PC-9 (cell line): ENCODE results near the gene COA8. TPM values are rescaled to one million over a fixed set of nuclear protein-coding genes. Genes with fewer than 3 reads are reported as not detected.

Source experiments
- BruUV-seq: library from RNA; stranded (reverse); fragments of 400-500 nt; replicated peaks from 2 replicates; lab custom pipeline; 2021; lab: Mats Ljungman, UMichigan
- CTCF ChIA-PET: fragments of 300-600 bp; sonication (Branson Sonifier 250); formaldehyde crosslinking; loops from one replicate; lab custom pipeline; 2022; ENCODE audit warnings: antibody characterized with exemption; lab: Charles Lee
- POLR2A ChIA-PET: fragments of 300-600 bp; sonication (Branson Sonifier 250); formaldehyde crosslinking; loops from one replicate; lab custom pipeline; 2022; ENCODE audit warnings: antibody characterized with exemption; ENCODE audit not compliant: unreplicated experiment; lab: Charles Lee
- DNase-seq, 2 experiments: peaks; one replicate each; pipeline versions ENCODE4 v3.0.0 to v3.0.0-alpha.2; 2015 to 2022; ENCODE audit warnings: mixed read lengths in 1 of 2
- H2AFZ ChIP-seq: fragments of 200-600 bp; sonication (generic); 2 replicates; pipeline ENCODE4 v1.8.1; 2017; ENCODE audit warnings: antibody characterized with exemption
- H3F3A ChIP-seq: fragments of 200-600 bp; sonication (generic); 2 replicates; pipeline ENCODE4 v1.8.1; 2017; ENCODE audit warnings: antibody characterized with exemption, mild to moderate bottlenecking, low read depth; ENCODE audit not compliant: insufficient read depth
- H3K27ac ChIP-seq: fragments of 200-600 bp; sonication (generic); 2 replicates; pipeline ENCODE4 v1.6.1; 2016; ENCODE audit warnings: mixed run types
- H3K27me3 ChIP-seq: fragments of 200-600 bp; sonication (generic); 2 replicates; pipeline ENCODE4 v1.6.1; 2016; ENCODE audit warnings: low read depth, mixed run types; ENCODE audit not compliant: insufficient read depth
- H3K36me3 ChIP-seq: fragments of 200-600 bp; sonication (generic); 2 replicates; pipeline ENCODE4 v1.6.1; 2016; ENCODE audit warnings: low read depth, mixed run types
- H3K4me1 ChIP-seq: fragments of 200-600 bp; sonication (generic); replicated peaks from 2 replicates; pipeline ENCODE4 v1.6.1; 2016; ENCODE audit warnings: mixed run types; ENCODE audit not compliant: insufficient read depth
- H3K4me2 ChIP-seq: fragments of 200-600 bp; sonication (generic); 2 replicates; pipeline ENCODE4 v1.6.1; 2017; ENCODE audit warnings: mixed run types
- H3K4me3 ChIP-seq: fragments of 200-600 bp; sonication (generic); 2 replicates; pipeline ENCODE4 v1.6.1; 2016; ENCODE audit warnings: mixed run types
- H3K79me2 ChIP-seq: fragments of 200-600 bp; sonication (generic); 2 replicates; pipeline ENCODE4 v1.6.1; 2017; ENCODE audit warnings: low read depth, mixed run types
- H3K9me2 ChIP-seq: fragments of 200-600 bp; sonication (generic); 2 replicates; pipeline ENCODE4 v1.8.1; 2017; ENCODE audit warnings: mild to moderate bottlenecking; ENCODE audit not compliant: insufficient read depth
- H3K9me3 ChIP-seq: fragments of 200-600 bp; sonication (generic); 2 replicates; pipeline ENCODE4 v1.8.1; 2016; ENCODE audit warnings: low read depth; ENCODE audit not compliant: insufficient read depth
- H4K20me1 ChIP-seq: fragments of 200-600 bp; sonication (generic); 2 replicates; pipeline ENCODE4 v1.8.1; 2017; ENCODE audit not compliant: insufficient read depth
- EZH2 ChIP-seq: fragments of 200-600 bp; sonication (generic); IDR thresholded peaks from 2 replicates; pipeline ENCODE4 v1.8.0; 2017; ENCODE audit warnings: antibody characterized with exemption, low read depth
- intact Hi-C: fragments of 100-400 bp; cut with micrococcal nuclease; formaldehyde crosslinking; loops from one replicate; pipeline ENCODE4 v1.10.0; 2022; ENCODE audit not compliant: unreplicated experiment
- total RNA-seq: library from RNA; stranded (reverse); gene quantifications from 2 replicates; pipeline ENCODE4 v1.2.3, GENCODE V29; 2021
- TF ChIP-seq, protein P1 (sequence below): fragments of 200-600 bp; sonication (generic); conservative IDR thresholded peaks from 2 replicates; pipeline ENCODE4 v1.6.1; 2017; ENCODE audit warnings: mixed run types, antibody characterized with exemption, mild to moderate bottlenecking, moderate library complexity

COA8 gene
- total RNA-seq, 1 experiment from 2014 or later: 101 TPM

DNA sequence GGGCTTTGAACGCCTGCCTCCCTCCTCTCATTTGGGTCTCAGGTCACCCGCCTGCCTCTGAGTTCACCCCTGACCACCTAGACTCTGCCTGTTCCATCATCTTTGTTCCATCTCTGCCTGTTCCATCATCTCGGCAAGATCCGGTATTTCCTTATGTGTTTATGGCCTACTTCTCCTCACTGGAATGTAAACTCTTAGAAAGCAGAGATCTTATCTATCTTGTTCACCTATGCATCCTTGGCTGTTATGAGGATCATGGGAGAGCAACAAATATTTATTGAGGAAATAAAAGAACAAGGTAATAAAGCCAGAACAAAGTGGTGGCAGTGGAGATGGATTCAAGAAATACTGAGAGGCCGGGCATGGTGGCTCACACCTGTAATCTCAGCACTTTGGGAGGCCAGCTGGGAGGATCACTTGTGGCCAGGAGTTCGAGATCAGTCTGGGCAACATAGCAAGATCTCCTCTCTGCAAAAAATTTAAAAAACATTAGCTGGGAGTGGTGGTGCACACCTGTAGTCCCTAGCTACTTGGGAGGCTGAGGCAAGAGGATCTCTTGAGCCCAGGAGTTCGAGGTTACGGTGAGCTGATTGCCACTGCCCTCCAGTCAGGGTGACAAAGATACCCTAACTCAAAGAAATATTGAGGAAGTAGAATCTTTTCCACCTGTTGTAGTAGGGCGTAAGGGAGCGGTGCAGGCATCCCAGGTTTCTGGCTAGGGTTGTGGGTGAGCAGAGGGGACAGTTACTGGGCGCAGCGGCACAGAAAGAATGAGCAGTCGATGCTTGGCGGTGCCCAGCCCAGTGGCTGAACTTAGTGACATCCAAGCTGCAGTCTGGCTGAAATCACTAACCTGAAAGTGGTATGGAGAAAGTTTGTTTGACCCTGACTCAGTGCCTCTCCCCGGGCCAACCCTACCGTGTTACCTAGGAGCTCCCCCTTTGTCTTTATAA, 64.6 kb downstream of the COA8 start:
- Histone ChIP-seq H3K27ac (peak overlapping the region; percentile 92), H3K27me3 (no peaks in the 10 kb centered on the region), H3K4me3 (peak overlapping the region; percentile 81; the same call in 1 of the 2 replicates), H3F3A (peaks cover 50% of the 10 kb centered on the region), H2AFZ (no peak overlapping the region), H3K9me2 (no peaks in the 10 kb centered on the region), H3K9me3 (no peaks in the 10 kb centered on the region), H3K4me2 (peak overlapping the region; percentile 96), H3K4me1 (peaks cover 55% of the 10 kb centered on the region), H3K79me2 (peaks cover 37% of the 10 kb centered on the region), H3K36me3 (no peaks in the 10 kb centered on the region), H4K20me1 (peaks cover 26% of the 10 kb centered on the region)
- DNase-seq: peak in 1 of 2 experiments; percentile 98
- POLR2A ChIA-PET: interaction anchor here (0.6 to 0.7 kb wide), 2 partner anchors 66 to 205 kb away, joined by 3 to 10 read pairs; no protein-coding TSS in a partner anchor
- CTCF ChIA-PET: no interaction called here
- no peak for TF ChIP-seq EZH2
- TF ChIP-seq, protein P1, sequence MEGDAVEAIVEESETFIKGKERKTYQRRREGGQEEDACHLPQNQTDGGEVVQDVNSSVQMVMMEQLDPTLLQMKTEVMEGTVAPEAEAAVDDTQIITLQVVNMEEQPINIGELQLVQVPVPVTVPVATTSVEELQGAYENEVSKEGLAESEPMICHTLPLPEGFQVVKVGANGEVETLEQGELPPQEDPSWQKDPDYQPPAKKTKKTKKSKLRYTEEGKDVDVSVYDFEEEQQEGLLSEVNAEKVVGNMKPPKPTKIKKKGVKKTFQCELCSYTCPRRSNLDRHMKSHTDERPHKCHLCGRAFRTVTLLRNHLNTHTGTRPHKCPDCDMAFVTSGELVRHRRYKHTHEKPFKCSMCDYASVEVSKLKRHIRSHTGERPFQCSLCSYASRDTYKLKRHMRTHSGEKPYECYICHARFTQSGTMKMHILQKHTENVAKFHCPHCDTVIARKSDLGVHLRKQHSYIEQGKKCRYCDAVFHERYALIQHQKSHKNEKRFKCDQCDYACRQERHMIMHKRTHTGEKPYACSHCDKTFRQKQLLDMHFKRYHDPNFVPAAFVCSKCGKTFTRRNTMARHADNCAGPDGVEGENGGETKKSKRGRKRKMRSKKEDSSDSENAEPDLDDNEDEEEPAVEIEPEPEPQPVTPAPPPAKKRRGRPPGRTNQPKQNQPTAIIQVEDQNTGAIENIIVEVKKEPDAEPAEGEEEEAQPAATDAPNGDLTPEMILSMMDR: no peak
- no TSS peak for BruUV-seq
- intact Hi-C loops: loop anchor here (2.0 kb wide), 1 partner anchor 87 kb away; the partner anchor contains the start of genes XRCC3 and ZFYVE21

DNA sequence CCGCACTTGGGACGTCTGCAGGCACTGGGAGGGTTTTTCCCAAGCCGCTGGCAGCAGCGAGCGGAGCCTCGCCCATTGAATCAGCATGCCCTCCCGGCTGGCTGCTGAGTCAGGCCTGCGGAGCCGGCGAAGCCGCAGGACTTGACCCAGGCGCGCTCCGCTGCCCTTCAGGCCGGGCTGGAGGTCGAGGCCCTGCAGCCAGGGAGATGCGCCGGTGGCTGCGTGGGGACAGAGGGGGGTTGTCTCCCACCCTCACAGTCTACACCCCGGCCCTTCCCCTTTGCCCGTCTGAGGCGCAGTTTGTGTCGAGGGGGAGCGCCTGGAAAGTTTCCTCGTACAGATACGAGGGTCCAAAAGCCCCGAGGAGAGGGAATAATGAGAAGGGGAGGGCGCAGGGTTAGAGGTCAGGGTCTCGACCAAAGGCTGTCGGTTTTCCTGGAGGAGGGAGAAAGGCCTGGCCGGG, 65.5 kb downstream of the COA8 start:
- H3K4me2 ChIP-seq: peak overlapping the region; percentile 96
- H3K36me3 ChIP-seq: no peaks in the 10 kb centered on the region
- intact Hi-C loops: loop anchor here (2.0 kb wide), 1 partner anchor 87 kb away; the partner anchor contains the start of genes XRCC3 and ZFYVE21
- H3K27me3 ChIP-seq: no peaks in the 10 kb centered on the region
- H3K4me1 ChIP-seq: peaks cover 55% of the 10 kb centered on the region
- DNase-seq: peak; percentile 87 to 90
- peaks cover 46% of the 10 kb centered on the region for H3K79me2 ChIP-seq
- peaks cover 51% of the 10 kb centered on the region for H3F3A ChIP-seq
- ChIA-PET POLR2A (interaction anchor here (0.6 to 0.7 kb wide), 2 partner anchors 34 to 294 kb away, joined by 3 to 8 read pairs; partner anchors contain the start of gene EIF5), CTCF (interaction anchor here (0.6 kb wide), 2 partner anchors 27 to 67 kb away, joined by 3 to 12 read pairs; no protein-coding TSS in a partner anchor)
- peak overlapping the region; percentile 91 for H2AFZ ChIP-seq
- H3K9me2 ChIP-seq: no peaks in the 10 kb centered on the region
- no peaks in the 10 kb centered on the region for H3K9me3 ChIP-seq
- TSS peak; percentile 75 for BruUV-seq
- peaks cover 35% of the 10 kb centered on the region for H4K20me1 ChIP-seq
- peak overlapping the region; percentile 92 for H3K27ac ChIP-seq
- no peak for TF ChIP-seq EZH2
- TF ChIP-seq, protein P1: no peak
- H3K4me3 ChIP-seq: peak overlapping the region; percentile 81
